Measurements from ENCODE around the gene ARHGEF40. TPM values are rescaled to one million over a fixed set of nuclear protein-coding genes. Genes with fewer than 3 reads are reported as not detected.

ARHGEF40 gene
- total RNA-seq, 2 experiments from 2014 or later, result 0.09 TPM; not detected in 1

GRCh38 chr14:21113369-21113768 lies 43.3 kb downstream of the ARHGEF40 start:
- CTCF ChIA-PET, result interaction anchor here (0.7 to 3.4 kb wide), 2 partner anchors 9 to 21 kb away, joined by 3 to 13 read pairs; no protein-coding TSS in a partner anchor
- Mint-ChIP-seq H3K27ac (no peak overlapping the region), H3K4me3 (no peak overlapping the region), H3K4me1 (peaks cover 18% of the 10 kb centered on the region), H3K36me3 (no peaks in the 10 kb centered on the region), H3K27me3 (no peaks in the 10 kb centered on the region), H3K9me3 (ENCODE audit: low read depth) (no peaks in the 10 kb centered on the region)
- ATAC-seq (no peak), DNase-seq (no peak)

GRCh38 chr14:21118933-21119332 lies 48.8 kb downstream of the ARHGEF40 start:
- CTCF ChIA-PET, result no interaction called here
- no peaks in the 10 kb centered on the region for H3K9me3 Mint-ChIP-seq (ENCODE audit: low read depth)
- H3K27me3 Mint-ChIP-seq, result peaks cover 14% of the 10 kb centered on the region
- no peaks in the 10 kb centered on the region for H3K36me3 Mint-ChIP-seq
- peaks cover 11% of the 10 kb centered on the region for H3K4me1 Mint-ChIP-seq
- no peak overlapping the region for H3K27ac Mint-ChIP-seq
- H3K4me3 Mint-ChIP-seq, result no peak overlapping the region
- ATAC-seq, result no peak
- DNase-seq, result no peak

GRCh38 chr14:21120686-21121085 lies 50.6 kb downstream of the ARHGEF40 start:
- H3K27me3 Mint-ChIP-seq, result peaks cover 20% of the 10 kb centered on the region
- no peak for DNase-seq
- H3K36me3 Mint-ChIP-seq, result peaks cover 2% of the 10 kb centered on the region
- no peak overlapping the region for H3K27ac Mint-ChIP-seq
- ATAC-seq, result no peak
- H3K4me1 Mint-ChIP-seq, result peaks cover 11% of the 10 kb centered on the region
- CTCF ChIA-PET, result no interaction called here
- no peak overlapping the region for H3K4me3 Mint-ChIP-seq
- no peaks in the 10 kb centered on the region for H3K9me3 Mint-ChIP-seq (ENCODE audit: low read depth)

GRCh38 chr14:21121122-21121521 lies 51.0 kb downstream of the ARHGEF40 start:
- no peak for ATAC-seq
- Mint-ChIP-seq H3K4me1 (peaks cover 11% of the 10 kb centered on the region), H3K36me3 (peaks cover 2% of the 10 kb centered on the region), H3K27ac (no peak overlapping the region), H3K9me3 (ENCODE audit: low read depth) (no peaks in the 10 kb centered on the region), H3K4me3 (no peak overlapping the region), H3K27me3 (peaks cover 22% of the 10 kb centered on the region)
- CTCF ChIA-PET, result no interaction called here
- DNase-seq, result no peak

- peaks cover 41% of the 10 kb centered on the region for H3K27me3 Mint-ChIP-seq
- no peak for DNase-seq
- H3K9me3 Mint-ChIP-seq (ENCODE audit: low read depth), result no peaks in the 10 kb centered on the region
- no peak for ATAC-seq
- peaks cover 2% of the 10 kb centered on the region for H3K36me3 Mint-ChIP-seq
- no peak overlapping the region for H3K4me3 Mint-ChIP-seq
- peaks cover 11% of the 10 kb centered on the region for H3K4me1 Mint-ChIP-seq
- H3K27ac Mint-ChIP-seq, result no peak overlapping the region
- CTCF ChIA-PET, result interaction anchor here (0.5 to 1.9 kb wide), 4 partner anchors 12 to 103 kb away, joined by 3 to 8 read pairs (median 4); no protein-coding TSS in a partner anchor
Observed at GRCh38 chr14:21123429-21123828, 53.3 kb downstream of the ARHGEF40 start.

GRCh38 chr14:21133901-21134300 lies 63.8 kb downstream of the ARHGEF40 start:
- Mint-ChIP-seq H3K36me3 (no peaks in the 10 kb centered on the region), H3K4me3 (no peak overlapping the region), H3K27ac (no peak overlapping the region), H3K4me1 (no peaks in the 10 kb centered on the region), H3K27me3 (peaks cover 6% of the 10 kb centered on the region), H3K9me3 (ENCODE audit: low read depth) (no peaks in the 10 kb centered on the region)
- CTCF ChIA-PET, result no interaction called here
- ATAC-seq, result no peak
- DNase-seq, result no peak

GRCh38 chr14:21136024-21136423 lies 65.9 kb downstream of the ARHGEF40 start:
- no peak overlapping the region for H3K4me3 Mint-ChIP-seq
- H3K27me3 Mint-ChIP-seq, result no peaks in the 10 kb centered on the region
- ATAC-seq (no peak), DNase-seq (no peak)
- no peaks in the 10 kb centered on the region for H3K4me1 Mint-ChIP-seq
- H3K36me3 Mint-ChIP-seq, result no peaks in the 10 kb centered on the region
- H3K9me3 Mint-ChIP-seq (ENCODE audit: low read depth), result no peaks in the 10 kb centered on the region
- CTCF ChIA-PET, result interaction anchor here (1.0 to 3.7 kb wide), 5 partner anchors 11 to 121 kb away, joined by 3 to 15 read pairs (median 8); no protein-coding TSS in a partner anchor
- H3K27ac Mint-ChIP-seq, result no peak overlapping the region

Small RNAs within 50 kb of the gene (microRNA-seq; reads per million reads assigned to microRNA genes)
- gene MIR6717, result not detected

Other genes starting within 250 kb of the ARHGEF40 start
- gene RNASE3, start 178.9 kb upstream of the ARHGEF40 start, total RNA-seq, result not detected
- not detected for gene RNASE2, start 114.8 kb upstream of the ARHGEF40 start, total RNA-seq
- gene METTL17, start 80.3 kb upstream of the ARHGEF40 start, total RNA-seq, result 100 to 1,000 TPM; 102 to 111 TPM
- under 1 TPM; 0.16 to 0.44 TPM for gene SLC39A2, start 71.0 kb upstream of the ARHGEF40 start, total RNA-seq
- gene NDRG2, start 45.2 kb upstream of the ARHGEF40 start, total RNA-seq, result 1 to 10 TPM; 2.1 to 6.9 TPM
- gene TPPP2, start 40.1 kb upstream of the ARHGEF40 start, total RNA-seq, result not detected
- gene RNASE13, start 35.5 kb upstream of the ARHGEF40 start, total RNA-seq, result not detected
- not detected for gene RNASE7, start 27.9 kb upstream of the ARHGEF40 start, total RNA-seq
- gene RNASE8, start 12.5 kb upstream of the ARHGEF40 start, total RNA-seq, result not detected
- gene ZNF219, start 28.4 kb downstream of the ARHGEF40 start, total RNA-seq, result 1 to 10 TPM; 5.8 to 5.9 TPM
- gene TMEM253, start 30.8 kb downstream of the ARHGEF40 start, total RNA-seq, result not detected
- not detected for gene OR5AU1, start 85.8 kb downstream of the ARHGEF40 start, total RNA-seq
- gene HNRNPC, start 199.1 kb downstream of the ARHGEF40 start, total RNA-seq, result 100 to 1,000 TPM; 718 to 921 TPM
- not detected for gene RPGRIP1, start 209.8 kb downstream of the ARHGEF40 start, total RNA-seq